GM18868 (cell line): ENCODE data around the gene LRRFIP1.
"Not testable (repeated sequence)": the region's sequence is repeated elsewhere in the genome, so short reads cannot be mapped to it uniquely, and the experiment has no call there.

Experiments
- ATAC-seq: cut with Tn5 transposase; IDR thresholded peaks from one replicate; pipeline ENCODE4 v1.9.1; 2021; ENCODE audit warnings: mild to moderate bottlenecking, moderate library complexity; ENCODE audit not compliant: unreplicated experiment

LRRFIP1 gene

GRCh38 chr2:237682856-237683670 lies 55.7 kb downstream of the LRRFIP1 start:
- no peak for ATAC-seq

- no peak for ATAC-seq
Measured at GRCh38 chr2:237685408-237685807, 58.0 kb downstream of the LRRFIP1 start.

GRCh38 chr2:237686659-237687136 lies 59.3 kb downstream of the LRRFIP1 start:
- ATAC-seq: no peak

- no peak for ATAC-seq
Measured at GRCh38 chr2:237688081-237688480, 60.7 kb downstream of the LRRFIP1 start.

- not testable (repeated sequence) for ATAC-seq
Measured at GRCh38 chr2:237688541-237688940, 61.2 kb downstream of the LRRFIP1 start.

- no peak for ATAC-seq
Measured at GRCh38 chr2:237689336-237690131, 62.1 kb downstream of the LRRFIP1 start.

GRCh38 chr2:237691029-237691907 lies 63.9 kb downstream of the LRRFIP1 start:
- ATAC-seq: peak; percentile 27

- peak; percentile 44 for ATAC-seq
Measured at GRCh38 chr2:237691908-237692600, 64.7 kb downstream of the LRRFIP1 start.

GRCh38 chr2:237692601-237693290 lies 65.4 kb downstream of the LRRFIP1 start:
- ATAC-seq: no peak

- ATAC-seq: no peak
Measured at GRCh38 chr2:237693291-237693994, 66.1 kb downstream of the LRRFIP1 start.

- no peak for ATAC-seq
Measured at GRCh38 chr2:237694415-237695194, 67.2 kb downstream of the LRRFIP1 start.

- no peak for ATAC-seq
Measured at GRCh38 chr2:237695201-237695780, 67.9 kb downstream of the LRRFIP1 start.

- peak; percentile 33 for ATAC-seq
Measured at GRCh38 chr2:237696461-237696860, 69.1 kb downstream of the LRRFIP1 start.

- ATAC-seq: no peak
Measured at GRCh38 chr2:237697586-237698357, 70.4 kb downstream of the LRRFIP1 start.

GRCh38 chr2:237698358-237698694 lies 70.9 kb downstream of the LRRFIP1 start:
- ATAC-seq: no peak

- ATAC-seq: no peak
Measured at GRCh38 chr2:237699870-237700511, 72.6 kb downstream of the LRRFIP1 start.

- peak; percentile 48 for ATAC-seq
Measured at GRCh38 chr2:237700512-237701032, 73.2 kb downstream of the LRRFIP1 start.
